ENCODE results near the gene IQGAP2. TPM values are rescaled to one million over a fixed set of nuclear protein-coding genes. Genes with fewer than 3 reads are reported as not detected.

IQGAP2 gene
- total RNA-seq, 1 donor from 2014 or later: 20.7 TPM

- no peak for DNase-seq
Measured at GRCh38 chr5:76451031-76451701, 48.1 kb downstream of the IQGAP2 start.

GRCh38 chr5:76455531-76456133 is 52.5 kb downstream of the IQGAP2 start:
- no peak for DNase-seq

- no peak for DNase-seq
Measured at GRCh38 chr5:76456258-76456657, 53.2 kb downstream of the IQGAP2 start.

GRCh38 chr5:76457674-76458485 is 54.8 kb downstream of the IQGAP2 start:
- no peak for DNase-seq

GRCh38 chr5:76458486-76458830 is 55.4 kb downstream of the IQGAP2 start:
- no peak for DNase-seq

GRCh38 chr5:76460104-76460503 is 57.0 kb downstream of the IQGAP2 start:
- DNase-seq: no peak

- DNase-seq: no peak
Measured at GRCh38 chr5:76462097-76462667, 59.1 kb downstream of the IQGAP2 start.

GRCh38 chr5:76467216-76467615 is 64.1 kb downstream of the IQGAP2 start:
- DNase-seq: no peak

GRCh38 chr5:76468635-76469425 is 65.7 kb downstream of the IQGAP2 start:
- DNase-seq: no peak

GRCh38 chr5:76469656-76470290 is 66.7 kb downstream of the IQGAP2 start:
- no peak for DNase-seq

GRCh38 chr5:76470976-76471375 is 67.9 kb downstream of the IQGAP2 start:
- DNase-seq: no peak

- DNase-seq: no peak
Measured at GRCh38 chr5:76471406-76471805, 68.3 kb downstream of the IQGAP2 start.

GRCh38 chr5:76471987-76472334 is 68.9 kb downstream of the IQGAP2 start:
- DNase-seq: no peak

GRCh38 chr5:76472335-76473008 is 69.4 kb downstream of the IQGAP2 start:
- no peak for DNase-seq

- DNase-seq: no peak
Measured at GRCh38 chr5:76473009-76473336, 69.9 kb downstream of the IQGAP2 start.

- no peak for DNase-seq
Measured at GRCh38 chr5:76473661-76474060, 70.6 kb downstream of the IQGAP2 start.

- no peak for DNase-seq
Measured at GRCh38 chr5:76474377-76474776, 71.3 kb downstream of the IQGAP2 start.

GRCh38 chr5:76475385-76475784 is 72.3 kb downstream of the IQGAP2 start:
- no peak for DNase-seq

- no peak for DNase-seq
Measured at GRCh38 chr5:76475936-76476335, 72.9 kb downstream of the IQGAP2 start.

GRCh38 chr5:76476474-76477038 is 73.5 kb downstream of the IQGAP2 start:
- no peak for DNase-seq

GRCh38 chr5:76477061-76477460 is 74.0 kb downstream of the IQGAP2 start:
- no peak for DNase-seq

Data from occipital lobe (tissue), 2 donors.